H7 (cell line): ENCODE data around the gene ZNF366. TPM values are rescaled to one million over a fixed set of nuclear protein-coding genes. Genes with fewer than 3 reads are reported as not detected.

ENCODE experiments used
- DNase-seq: peaks from one replicate; pipeline ENCODE4 v3.0.0; 2012
- H3K27me3 ChIP-seq: 2 replicates; pipeline ENCODE4 v1.6.0; 2011; ENCODE audit warnings: mild to moderate bottlenecking, low read length; ENCODE audit not compliant: control insufficient read depth, insufficient read depth
- H3K36me3 ChIP-seq: replicated peaks from 2 replicates; pipeline ENCODE4 v1.5.1; 2011; ENCODE audit warnings: low read length; ENCODE audit not compliant: control insufficient read depth, insufficient read depth
- H3K4me3 ChIP-seq: 2 replicates; pipeline ENCODE4 v1.5.1; 2011; ENCODE audit warnings: low read depth, mild to moderate bottlenecking, control low read depth, low read length, moderate library complexity; ENCODE audit not compliant: insufficient read depth
- total RNA-seq: library from RNA; depleted of rRNA; stranded (reverse); fragments of >200 nt; shearing (Covaris generic); gene quantifications from 2 replicates; pipeline ENCODE4 v1.2.3, GENCODE V29; 2014

ZNF366 gene
- total RNA-seq, 1 experiment from 2014 or later: not detected

DNA sequence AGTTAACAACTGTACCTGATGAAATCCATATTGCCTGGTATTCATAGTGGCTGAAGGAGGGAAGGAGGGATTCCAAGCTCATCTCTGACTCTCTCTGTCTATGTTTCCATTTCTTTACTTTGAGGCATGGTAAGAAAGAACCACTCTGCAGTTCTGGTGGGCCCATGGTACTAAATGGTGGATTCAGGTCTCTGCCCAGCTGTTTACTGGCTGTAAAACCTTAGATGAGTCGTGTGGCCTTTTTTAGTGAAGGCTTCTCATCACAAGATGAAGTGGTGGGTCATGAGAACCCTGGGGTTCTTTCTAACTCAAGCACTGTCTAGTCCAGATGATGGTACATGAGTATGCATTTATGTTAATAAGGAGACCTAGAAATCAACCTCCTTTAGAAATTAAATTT is 49.7 kb downstream of the ZNF366 start:
- H3K36me3 ChIP-seq: no peaks in the 10 kb centered on the region
- H3K27me3 ChIP-seq: no peaks in the 10 kb centered on the region
- H3K4me3 ChIP-seq: no peak overlapping the region
- DNase-seq: no peak

DNA sequence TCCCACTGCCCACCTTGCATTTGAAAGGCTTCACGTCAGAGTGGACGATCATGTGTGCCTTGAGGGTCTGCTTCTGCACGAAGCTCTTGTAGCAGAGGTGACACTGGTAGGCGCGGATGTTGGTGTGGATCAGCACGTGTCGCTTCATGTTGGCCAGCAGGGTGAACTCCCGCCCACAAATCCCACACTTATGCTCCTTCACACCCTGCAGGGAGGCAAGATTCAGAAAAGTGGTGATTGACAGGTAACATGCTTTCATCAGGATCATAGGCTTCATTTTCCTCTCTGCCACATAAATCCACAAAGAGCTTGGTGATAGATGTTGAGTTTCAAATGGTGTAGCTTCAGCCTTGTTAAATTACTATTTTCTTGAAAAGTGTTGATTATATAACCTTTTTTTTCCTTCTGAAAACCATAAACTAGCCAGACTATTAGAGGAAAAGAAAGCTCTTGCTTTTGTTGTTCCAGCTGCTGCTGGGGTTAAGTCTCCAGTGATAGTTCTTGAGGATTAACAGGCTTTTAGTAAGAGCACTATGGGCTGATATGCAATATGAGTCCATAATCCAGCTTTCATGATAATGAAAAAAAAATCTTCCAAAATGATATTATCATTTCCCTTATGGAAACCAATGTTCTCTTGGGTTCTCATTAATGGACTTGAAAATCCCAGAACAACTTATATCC is 50.7 kb downstream of the ZNF366 start:
- H3K36me3 ChIP-seq: no peaks in the 10 kb centered on the region
- no peaks in the 10 kb centered on the region for H3K27me3 ChIP-seq
- no peak for DNase-seq
- no peak overlapping the region for H3K4me3 ChIP-seq

DNA sequence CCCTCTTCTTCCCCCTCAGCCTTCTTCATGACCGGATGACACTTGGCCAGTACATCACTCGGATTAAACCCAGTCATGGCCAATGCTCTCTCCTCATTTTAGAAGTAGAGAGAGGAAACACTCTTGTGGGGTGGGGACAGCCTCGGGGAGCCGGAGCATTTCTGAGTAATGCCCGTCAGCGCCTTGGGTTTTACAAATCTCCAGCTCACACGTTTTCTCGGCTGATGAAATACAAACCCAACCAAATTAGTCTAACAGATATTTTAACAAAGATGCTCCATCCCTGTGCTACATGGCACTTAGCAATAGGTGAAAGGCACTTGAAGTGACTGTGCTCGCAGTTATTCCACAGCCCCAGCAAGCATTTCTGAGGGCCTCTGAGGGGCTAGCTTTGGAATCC is 51.7 kb downstream of the ZNF366 start:
- no peak for DNase-seq
- Histone ChIP-seq H3K4me3 (no peak overlapping the region), H3K36me3 (no peaks in the 10 kb centered on the region), H3K27me3 (no peaks in the 10 kb centered on the region)

- Histone ChIP-seq H3K27me3 (no peaks in the 10 kb centered on the region), H3K36me3 (no peaks in the 10 kb centered on the region), H3K4me3 (no peak overlapping the region)
- DNase-seq: no peak
These were observed 52.2 kb downstream of the ZNF366 start for GRCh38 chr5:72454996-72455395.

- DNase-seq: no peak
- Histone ChIP-seq H3K36me3 (no peaks in the 10 kb centered on the region), H3K27me3 (no peaks in the 10 kb centered on the region), H3K4me3 (no peak overlapping the region)
These were observed 53.9 kb downstream of the ZNF366 start for GRCh38 chr5:72453246-72453775.

- Histone ChIP-seq H3K4me3 (no peak overlapping the region), H3K36me3 (no peaks in the 10 kb centered on the region), H3K27me3 (no peaks in the 10 kb centered on the region)
- DNase-seq: no peak
These were observed 54.5 kb downstream of the ZNF366 start for GRCh38 chr5:72452515-72453245.

- Histone ChIP-seq H3K36me3 (no peaks in the 10 kb centered on the region), H3K4me3 (no peak overlapping the region), H3K27me3 (no peaks in the 10 kb centered on the region)
- peak; percentile 40 for DNase-seq
These were observed 55.3 kb downstream of the ZNF366 start for GRCh38 chr5:72451741-72452505.

DNA sequence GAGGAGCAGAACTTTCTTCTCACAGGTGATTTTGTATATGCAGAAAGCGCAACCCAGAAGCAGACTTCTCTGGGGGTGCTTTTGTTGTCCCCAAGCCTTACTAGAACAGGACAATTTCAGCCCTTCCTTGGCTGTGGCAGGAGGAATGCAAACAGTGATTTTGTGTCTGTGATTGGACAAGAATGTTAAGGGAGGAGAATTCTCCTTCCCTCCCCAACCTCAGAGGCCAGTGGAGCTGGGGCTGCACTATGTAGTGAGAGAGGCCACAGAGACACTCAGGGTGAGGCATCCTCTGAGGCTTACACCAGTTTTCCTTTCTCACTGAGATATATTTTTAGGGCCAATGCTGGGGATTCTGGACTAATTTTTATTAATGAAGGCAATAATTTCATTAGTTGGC is 58.8 kb downstream of the ZNF366 start:
- no peak overlapping the region for H3K4me3 ChIP-seq
- DNase-seq: no peak
- no peaks in the 10 kb centered on the region for H3K36me3 ChIP-seq
- no peaks in the 10 kb centered on the region for H3K27me3 ChIP-seq

GRCh38 chr5:72447751-72448150 is 59.5 kb downstream of the ZNF366 start:
- DNase-seq: no peak
- no peaks in the 10 kb centered on the region for H3K27me3 ChIP-seq
- H3K36me3 ChIP-seq: no peaks in the 10 kb centered on the region
- H3K4me3 ChIP-seq: no peak overlapping the region

DNA sequence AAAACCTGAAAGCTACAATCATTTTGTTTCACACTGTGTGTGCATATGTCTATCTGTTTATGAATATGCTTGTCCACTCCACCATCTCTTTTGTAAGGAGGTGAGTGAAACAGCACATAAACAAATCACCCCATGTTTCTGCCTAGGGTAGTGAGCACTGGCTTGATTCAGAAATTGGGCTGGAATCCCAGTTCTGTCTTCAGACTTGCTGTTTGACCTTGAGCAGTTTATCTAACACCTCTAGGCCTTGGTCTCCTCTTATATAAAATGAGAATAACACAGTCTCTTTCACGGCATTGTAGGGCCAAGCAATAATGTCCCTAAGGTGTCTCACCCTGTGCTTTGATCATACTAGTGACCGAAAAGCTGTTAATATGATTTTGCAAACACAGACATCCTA is 61.2 kb downstream of the ZNF366 start:
- Histone ChIP-seq H3K36me3 (no peaks in the 10 kb centered on the region), H3K27me3 (no peaks in the 10 kb centered on the region), H3K4me3 (no peak overlapping the region)
- DNase-seq: no peak

- no peak for DNase-seq
- no peaks in the 10 kb centered on the region for H3K36me3 ChIP-seq
- H3K4me3 ChIP-seq: no peak overlapping the region
- H3K27me3 ChIP-seq: no peaks in the 10 kb centered on the region
These were observed 63.3 kb downstream of the ZNF366 start for GRCh38 chr5:72443883-72444282.

DNA sequence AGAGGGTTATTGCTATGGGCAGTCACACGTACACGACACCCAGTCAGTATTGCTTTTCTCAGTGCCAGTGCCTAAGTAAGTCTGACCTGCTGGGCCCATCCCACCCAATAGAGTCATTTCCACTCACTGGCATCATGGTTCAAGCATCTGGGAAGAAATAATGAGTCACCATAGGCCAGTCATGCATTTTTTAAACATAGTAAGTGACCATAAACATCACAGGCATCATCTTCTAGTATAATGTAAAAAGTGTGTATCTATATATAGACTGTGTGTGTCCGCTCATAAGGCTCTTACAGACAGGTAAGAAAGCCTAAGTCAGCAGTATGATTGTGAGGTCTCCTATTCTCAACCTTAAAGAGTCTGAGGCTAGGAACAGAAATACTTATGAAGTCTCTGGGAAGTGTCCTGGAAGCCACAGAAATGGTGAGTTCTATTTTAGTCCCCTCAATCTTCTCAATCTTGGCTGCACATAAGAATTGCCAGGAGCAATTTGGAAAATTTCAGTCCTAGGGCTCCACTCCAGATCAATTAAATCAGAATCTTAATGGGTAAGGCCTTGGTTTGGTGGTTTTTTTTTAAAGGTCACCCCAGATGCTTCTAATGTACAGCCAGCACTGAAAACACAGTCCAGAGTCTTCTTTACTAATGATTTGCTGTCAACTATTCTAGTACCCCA is 65.2 kb downstream of the ZNF366 start:
- DNase-seq: no peak
- Histone ChIP-seq H3K27me3 (no peaks in the 10 kb centered on the region), H3K36me3 (no peaks in the 10 kb centered on the region), H3K4me3 (no peak overlapping the region)

DNA sequence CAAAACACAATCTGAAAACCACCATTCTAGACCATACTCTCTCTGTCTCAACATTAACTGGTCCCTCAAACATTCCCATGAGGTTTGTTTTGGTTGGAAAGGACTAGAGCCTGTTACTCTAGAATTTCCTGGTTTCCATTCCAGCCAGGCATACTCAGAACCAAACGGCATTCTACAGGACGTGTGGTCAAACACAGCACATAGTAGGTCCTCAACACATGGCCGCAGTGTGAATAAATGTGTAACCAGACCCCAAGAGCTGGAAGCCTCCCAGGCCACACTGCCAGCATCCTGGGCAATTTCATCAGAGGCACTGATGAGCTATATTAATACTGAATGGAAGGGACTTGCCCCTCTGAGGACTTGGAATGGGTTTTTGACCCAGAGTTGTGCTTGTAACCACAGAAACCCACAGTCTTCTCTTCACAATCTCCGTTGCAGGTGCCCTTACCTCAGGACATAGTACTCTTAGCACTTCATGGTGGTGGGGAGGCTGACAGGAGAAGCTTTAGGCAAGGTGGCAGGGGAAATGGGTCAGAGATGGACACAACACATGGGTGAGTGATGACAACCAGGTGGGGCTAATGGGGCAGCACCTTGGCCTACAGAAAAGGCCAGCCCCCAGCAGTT is 66.0 kb downstream of the ZNF366 start:
- DNase-seq: no peak
- Histone ChIP-seq H3K4me3 (no peak overlapping the region), H3K27me3 (no peaks in the 10 kb centered on the region), H3K36me3 (no peaks in the 10 kb centered on the region)

- no peaks in the 10 kb centered on the region for H3K27me3 ChIP-seq
- no peak for DNase-seq
- no peaks in the 10 kb centered on the region for H3K36me3 ChIP-seq
- no peak overlapping the region for H3K4me3 ChIP-seq
These were observed 67.0 kb downstream of the ZNF366 start for GRCh38 chr5:72440207-72440638.
